Renal cortex interstitium (tissue), 11 donors: ENCODE measurements around the gene MROH2A. TPM values are rescaled to one million over a fixed set of nuclear protein-coding genes. Genes with fewer than 3 reads are reported as not detected.

Experiments
- DNase-seq, 11 donors: peaks; one replicate each; pipeline ENCODE4 v3.0.0-alpha.2; 2013; ENCODE audit warnings: low read depth in 9 of 11, low spot score in 4 of 11; ENCODE audit errors: extremely low read depth in 1 of 11
- polyA plus RNA-seq, 3 donors: library from polyadenylated mRNA; unstranded; fragments of 120-200 nt; gene quantifications; one replicate each; pipeline ENCODE4 v1.2.1, GENCODE V29; 2013; ENCODE audit not compliant: insufficient read length in 3 of 3

MROH2A gene
- polyA plus RNA-seq, 3 donors, result 0.26 to 0.27 TPM; not detected in 1

DNA sequence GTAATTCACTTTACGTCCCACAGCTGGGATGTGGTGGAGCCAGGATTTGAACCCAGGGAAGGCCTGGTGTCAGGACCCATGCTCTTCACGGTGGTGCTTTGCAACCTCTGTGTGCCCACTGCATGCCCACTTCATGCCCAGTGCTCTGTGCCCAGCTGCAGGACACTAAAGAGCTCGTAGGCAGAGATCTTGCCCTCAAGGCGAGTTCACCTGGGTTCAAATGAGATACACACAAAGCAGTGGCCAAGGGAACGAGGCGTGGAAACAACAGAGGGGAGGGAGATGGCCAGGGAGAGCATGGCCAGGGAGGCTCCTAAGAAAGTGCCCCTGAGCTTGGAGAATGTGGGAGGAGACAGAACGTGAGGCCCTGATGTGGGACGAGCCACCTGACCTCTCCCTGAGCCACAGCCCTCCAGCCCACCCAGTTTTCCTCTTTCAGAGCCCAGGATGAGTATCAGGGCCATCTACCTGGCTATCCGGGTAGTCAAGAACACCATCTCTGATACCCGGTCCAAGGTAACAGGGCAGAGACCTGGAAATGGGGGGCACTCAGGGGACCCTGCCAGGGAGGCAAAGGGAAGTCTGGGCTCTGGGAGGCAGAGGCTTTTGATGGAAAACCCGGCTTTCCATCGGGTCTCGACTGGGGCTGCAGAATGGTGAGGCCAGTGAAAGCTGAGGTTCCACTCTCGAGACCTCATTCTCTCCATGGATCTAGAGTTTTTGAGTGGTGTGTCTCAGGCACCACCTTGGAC lies 20.4 kb downstream of the MROH2A start:
- no peak for DNase-seq

DNA sequence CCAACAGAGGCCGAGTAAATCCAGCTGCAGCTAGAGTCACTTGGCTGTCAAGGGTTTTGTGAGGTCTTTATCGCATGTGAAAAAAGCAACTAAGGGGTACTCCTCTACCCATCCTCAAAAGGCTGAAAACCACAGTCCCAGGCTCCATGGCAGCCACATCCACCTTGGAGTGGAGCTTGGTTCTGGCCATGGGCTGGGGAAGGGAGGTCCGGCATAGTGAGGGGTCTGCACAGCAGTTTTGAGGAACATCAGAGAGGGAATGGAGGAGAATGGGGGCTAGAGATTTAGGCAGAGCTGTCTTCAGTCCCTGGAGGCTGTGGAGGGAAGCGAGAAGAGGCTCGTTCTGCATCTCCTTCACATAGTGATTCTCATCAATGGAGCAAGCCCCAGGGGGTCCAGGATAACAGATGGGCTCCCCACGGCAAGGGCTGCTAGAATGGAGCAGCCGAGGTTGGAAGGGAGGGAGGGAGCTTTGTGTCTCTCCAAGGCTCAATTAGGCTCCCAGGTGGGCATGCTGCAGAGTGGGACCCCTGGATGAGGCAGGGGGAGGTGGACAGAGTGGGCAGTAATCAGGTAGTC lies 21.0 kb downstream of the MROH2A start:
- no peak for DNase-seq

DNA sequence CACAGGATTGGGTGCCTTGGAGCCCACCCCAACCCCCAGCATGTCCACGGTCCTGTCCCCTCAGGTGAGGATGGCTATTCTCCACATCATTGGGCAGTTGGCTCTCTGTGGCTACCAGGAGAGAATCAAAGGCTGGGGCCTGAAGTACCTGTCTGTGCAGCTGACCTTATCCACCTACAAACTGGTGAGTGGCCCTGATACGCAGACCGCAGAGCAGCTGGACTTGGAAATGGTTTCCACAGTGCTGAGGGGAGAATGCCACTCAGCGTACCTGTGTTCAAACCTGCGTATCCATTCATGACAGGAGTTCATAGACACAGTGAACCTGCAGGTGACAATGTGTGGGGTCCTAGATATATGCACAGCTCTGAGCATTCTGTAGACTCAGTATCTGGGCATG lies 21.6 kb downstream of the MROH2A start:
- DNase-seq, result no peak

DNA sequence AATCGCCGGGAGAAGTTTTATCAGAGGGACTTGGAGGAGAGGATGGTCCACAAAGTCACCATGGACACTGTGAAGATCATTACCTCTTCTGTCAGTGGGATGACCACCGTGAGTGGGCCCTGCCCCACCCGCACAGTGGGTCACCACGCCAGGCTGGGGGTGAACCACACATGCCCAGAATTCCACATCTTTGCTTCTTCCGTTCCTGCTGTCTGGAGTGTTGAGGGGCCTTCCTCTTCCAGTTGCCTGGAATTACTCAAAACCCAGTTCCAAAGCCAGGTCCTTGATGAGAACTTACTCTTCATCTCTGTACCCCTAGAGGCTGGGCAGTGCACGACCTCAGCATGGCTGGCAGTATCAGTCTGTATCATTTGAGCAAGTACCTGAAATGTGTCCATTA lies 22.1 kb downstream of the MROH2A start:
- DNase-seq, result no peak

DNA sequence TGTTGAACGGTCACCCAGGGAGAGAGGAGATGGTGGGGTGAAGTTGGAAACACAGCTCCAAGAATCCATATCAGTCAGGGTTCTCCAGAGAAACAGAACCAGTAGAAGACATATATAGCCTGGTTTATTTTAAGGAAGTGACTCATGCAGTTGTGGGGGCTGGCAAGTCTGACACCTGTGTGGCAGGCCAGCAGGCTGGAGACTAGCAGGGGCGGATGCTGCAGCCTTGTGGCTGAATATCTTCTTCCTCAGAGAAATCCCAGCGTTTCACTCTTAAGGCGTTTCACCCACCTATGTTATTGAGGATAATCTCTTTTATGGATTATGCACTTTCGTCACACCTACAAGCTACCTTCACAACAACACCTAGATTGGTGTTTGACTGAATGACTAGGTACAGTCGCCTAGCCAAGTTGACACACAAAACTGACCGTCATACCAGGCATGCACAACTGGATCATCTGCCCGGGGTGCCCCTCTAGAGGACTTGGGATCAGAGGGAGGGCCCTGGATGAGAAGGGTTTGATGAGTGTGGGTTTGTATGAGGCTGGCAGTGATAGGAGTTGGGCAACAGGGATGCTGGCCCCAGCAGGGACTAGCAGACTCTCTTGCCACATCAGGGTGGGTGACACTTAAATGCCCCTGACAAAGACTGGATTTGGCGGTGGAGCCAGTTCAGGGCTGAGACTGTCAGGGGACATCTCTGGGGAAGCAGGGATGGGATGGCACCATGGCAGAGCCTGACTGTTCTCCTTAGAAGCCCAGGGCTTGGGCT lies 23.4 kb downstream of the MROH2A start:
- no peak for DNase-seq

DNA sequence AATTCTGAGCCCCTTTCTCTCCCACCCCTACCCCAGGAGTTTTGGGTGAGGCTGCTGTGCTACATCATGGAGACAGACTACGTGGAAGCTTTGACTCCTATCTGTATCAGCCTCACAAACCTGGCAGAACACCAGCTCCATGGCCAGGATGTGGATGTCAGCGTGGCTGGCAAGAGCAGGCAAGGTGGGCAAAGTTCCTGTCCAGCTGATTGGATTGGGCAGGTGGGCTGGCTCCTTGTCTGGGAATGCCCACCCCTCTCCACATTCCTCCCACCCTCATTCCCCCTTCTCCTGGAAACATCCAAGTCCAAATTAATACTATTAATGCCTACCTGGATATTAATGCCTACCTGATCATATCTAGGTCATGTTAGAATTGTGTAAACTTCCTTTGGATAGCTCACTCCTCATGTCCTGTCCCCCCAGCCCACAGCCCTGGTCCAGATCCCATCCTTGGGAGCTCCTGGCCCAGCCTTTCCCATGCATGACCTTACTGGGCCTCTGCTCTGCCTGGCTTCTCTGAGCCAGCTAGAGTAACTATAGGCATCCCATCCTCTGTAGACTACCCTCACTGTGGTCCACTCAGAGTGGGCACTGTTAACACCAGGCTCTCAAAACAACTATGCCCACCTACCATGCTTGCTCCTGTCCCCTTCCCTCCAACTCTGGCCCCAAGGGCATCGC lies 24.1 kb downstream of the MROH2A start:
- DNase-seq, result no peak

DNA sequence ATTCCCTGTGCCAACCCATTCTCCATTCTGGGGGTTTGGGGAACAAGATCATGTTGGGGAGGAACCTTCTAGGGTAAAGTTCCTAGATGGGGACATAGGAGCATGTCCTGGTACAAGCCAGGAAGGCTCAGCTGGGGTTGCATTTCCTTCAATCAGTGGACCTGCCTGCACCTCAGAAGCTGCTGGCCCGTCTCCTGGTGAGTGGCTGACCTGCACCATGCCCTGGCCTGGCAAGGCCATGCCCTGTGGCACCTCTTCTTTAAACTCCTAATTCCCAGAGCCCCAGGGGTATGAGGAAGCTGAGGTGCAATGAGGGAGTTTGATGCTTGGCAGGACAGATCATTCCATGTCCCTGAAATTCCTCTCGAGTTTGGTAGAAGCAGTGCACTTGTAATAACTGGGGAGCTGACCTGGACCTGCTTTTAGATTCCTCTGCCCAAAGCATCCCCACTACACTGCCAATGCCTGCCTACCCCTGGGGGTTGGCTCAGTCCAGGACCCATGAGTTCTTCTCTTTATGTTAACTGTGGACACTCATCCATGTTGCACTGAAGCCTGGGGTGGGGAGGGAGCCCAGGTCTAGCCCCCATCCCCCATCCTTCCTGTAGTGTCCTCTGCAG lies 25.3 kb downstream of the MROH2A start:
- DNase-seq, result no peak

DNA sequence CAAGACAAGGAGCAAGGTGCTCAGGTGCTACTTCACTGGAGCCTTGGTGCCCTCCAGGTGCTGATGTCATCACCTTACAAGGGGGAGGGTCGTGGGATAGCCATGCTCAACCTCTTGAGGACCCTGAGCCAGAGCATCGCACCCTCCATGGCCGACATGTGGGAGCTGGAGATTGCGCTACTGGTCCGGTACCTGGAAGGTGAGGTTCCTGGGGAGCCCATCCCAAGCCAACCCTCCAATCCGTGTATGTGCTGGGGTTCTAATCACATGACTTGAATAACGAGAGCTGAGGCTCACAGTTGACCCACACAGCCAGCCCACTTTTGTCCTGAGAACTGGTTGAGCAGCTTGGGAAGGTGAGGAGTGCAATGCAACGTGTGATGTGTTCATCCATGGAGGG lies 25.9 kb downstream of the MROH2A start:
- no peak for DNase-seq

DNA sequence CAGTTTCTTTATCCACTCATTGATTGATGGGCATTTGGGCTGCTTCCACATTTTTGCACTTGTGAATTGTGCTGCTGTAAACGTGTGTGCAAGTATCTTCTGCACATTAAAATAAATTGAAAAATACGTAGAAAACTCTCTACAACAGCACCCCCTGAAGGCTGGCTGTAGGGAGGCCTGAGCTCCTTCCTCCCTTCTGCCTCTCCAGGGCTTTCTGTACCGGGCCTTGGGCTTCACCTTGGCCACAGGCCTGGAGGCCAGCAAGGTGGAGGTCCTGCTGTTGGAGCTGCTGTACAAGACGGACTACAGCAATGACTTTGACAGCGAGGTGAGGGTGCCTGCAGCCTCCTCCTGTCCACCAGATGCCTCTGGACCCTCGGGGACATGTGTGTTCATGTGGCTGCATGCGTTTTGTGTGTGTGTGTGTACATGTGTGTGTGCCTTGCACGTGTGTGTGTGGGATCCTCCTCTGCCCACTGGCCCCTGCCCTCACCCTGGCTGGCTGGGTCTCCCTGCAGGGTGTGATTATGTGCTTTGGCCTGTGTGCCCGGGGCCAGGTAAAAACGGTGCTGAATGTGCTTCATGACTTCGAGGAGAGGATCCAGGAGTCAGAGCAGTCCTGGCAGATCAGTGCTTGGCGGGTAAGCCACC lies 29.2 kb downstream of the MROH2A start:
- no peak for DNase-seq

DNA sequence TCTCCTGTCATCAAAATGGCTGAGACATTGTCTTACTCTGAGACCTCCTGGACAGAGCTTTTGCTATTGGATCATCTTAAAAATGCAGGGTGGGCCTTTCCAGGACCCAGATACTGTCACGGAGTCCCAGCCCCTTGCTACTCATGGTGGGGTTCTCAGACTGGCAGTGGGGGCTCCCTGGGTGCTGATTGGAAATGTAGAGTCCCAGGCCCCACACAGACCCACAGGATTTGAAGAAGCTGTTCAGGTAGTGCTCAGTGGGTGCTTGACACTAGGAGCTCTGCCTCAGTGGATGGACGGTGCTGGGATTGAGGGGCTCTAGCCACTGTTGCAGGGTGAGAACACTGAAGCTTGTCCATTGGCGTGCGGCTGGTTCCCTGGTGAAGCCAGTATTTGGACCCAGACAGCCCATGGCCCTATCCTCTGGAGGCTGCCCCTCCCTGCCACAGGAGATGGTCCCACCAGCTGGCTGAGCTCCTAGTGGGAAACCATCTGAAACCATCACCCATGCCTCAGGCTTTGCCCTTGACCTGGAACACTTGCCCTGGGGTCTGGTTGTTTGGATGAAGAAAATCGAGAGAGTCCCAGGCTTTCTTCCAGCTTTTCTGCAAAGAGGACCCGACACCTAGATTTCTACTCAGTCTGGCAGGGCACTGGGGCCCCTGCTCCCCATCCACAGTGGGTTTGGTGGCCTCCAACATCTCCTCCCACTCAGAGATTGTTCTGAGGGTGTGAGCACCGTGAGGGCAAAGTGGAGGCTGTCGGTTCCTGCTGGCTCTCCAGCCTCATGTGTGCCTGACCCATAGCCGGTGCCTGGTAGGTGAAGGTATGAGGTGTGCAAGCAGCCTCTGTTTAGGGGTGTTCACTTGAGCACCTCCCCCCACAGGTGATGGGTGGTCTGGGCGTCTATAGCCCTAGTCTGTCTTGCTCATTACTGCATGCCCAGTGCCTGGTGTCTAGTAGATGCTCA lies 30.1 kb downstream of the MROH2A start:
- no peak for DNase-seq

DNA sequence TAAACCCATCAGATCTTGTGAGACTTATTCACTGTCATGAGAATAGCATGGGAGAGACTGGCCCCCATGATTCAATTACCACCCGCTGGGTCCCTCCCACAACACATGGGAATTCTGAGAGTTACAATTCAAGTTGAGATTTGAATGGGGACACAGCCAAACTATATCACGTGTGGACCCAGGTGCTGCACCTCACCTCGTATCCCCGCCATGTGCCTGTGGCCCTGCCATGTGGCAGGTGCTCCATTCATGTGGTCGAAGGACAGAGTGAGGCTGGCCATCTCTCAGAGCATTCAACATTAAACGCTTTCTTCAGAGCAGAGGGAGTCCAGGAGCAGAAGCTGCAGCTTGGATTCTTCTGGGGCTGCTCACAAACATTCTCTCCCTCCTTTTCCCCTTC lies 32.3 kb downstream of the MROH2A start:
- no peak for DNase-seq

DNA sequence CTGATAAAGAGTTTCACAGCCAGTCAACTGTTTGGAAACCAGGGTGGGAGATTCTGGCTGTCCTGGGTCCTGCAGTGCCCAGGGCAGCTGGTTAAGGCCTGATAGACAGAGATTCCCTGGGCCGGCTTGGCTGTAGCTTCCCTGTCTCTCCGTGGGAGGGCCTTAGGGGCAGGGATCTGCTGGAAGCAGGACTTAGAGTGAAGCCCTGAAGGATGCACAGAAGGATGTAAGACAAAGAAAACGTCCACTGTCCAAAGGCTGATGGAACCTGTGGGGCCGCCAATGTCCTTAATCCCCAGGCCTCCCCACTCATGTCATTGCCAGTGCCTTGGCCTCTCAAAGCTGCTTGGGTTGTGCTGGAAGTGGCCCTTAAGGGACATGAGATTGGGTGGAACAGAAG lies 33.0 kb downstream of the MROH2A start:
- DNase-seq, result no peak

DNA sequence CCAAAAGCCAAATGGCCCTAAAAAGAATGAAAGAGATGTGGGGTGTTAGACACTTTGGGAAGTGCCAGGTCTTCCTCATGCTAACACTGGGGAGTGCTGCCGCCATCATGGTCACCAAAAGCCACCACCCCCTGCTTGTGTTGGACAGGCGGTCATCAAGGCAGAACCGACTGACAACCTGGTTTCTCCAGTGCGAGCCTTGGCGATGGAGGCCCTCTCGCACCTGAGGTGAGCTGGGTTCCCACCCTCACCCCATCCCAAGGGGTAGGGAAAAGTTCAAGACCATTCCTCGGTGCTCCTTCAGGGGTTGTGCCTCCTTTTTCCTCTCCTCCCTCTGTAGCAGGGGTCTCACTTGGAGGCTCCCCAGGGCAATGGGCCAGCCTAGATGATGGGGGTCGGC lies 33.6 kb downstream of the MROH2A start:
- no peak for DNase-seq

DNA sequence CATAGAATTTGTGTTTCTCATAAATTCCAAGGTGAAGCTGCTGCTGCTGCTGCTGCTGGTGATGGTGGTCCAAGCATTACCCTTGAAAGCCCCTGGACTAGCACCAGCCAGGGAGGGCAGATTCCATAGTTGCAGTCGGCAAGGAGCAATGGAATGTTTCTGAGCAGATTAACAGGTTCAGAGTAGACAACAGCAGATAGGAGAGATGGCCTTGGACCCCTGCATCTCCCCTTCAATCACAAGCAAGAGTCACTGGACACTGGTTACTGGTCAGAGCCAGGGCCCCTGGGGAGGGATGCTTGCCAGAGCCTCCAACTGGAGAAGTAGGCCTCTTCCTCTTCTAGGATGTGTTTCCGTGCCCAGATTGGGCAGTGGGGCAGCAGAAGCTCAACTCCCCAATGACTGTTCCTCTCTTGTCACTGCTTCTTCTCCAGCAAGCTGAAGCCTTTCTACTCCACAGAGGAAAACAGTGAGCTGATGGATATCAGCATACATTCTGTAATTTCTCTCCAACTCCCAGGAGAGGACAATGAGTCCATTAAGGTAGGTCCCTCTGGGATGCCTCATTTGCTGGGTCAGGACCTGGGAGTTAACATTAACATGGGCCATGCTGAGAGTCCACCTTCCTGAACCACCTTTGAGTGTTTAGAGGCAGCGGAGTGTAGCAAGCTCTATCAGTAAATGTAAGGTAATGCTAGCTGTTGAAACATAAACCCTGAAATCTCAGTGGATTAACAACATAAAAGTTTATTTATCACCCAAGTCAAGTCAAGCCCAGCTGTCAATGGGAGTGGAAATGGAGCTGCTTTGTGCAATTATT lies 35.3 kb downstream of the MROH2A start:
- peak in 8 of 11 donors; percentile 13 to 51 (median 24) for DNase-seq

DNA sequence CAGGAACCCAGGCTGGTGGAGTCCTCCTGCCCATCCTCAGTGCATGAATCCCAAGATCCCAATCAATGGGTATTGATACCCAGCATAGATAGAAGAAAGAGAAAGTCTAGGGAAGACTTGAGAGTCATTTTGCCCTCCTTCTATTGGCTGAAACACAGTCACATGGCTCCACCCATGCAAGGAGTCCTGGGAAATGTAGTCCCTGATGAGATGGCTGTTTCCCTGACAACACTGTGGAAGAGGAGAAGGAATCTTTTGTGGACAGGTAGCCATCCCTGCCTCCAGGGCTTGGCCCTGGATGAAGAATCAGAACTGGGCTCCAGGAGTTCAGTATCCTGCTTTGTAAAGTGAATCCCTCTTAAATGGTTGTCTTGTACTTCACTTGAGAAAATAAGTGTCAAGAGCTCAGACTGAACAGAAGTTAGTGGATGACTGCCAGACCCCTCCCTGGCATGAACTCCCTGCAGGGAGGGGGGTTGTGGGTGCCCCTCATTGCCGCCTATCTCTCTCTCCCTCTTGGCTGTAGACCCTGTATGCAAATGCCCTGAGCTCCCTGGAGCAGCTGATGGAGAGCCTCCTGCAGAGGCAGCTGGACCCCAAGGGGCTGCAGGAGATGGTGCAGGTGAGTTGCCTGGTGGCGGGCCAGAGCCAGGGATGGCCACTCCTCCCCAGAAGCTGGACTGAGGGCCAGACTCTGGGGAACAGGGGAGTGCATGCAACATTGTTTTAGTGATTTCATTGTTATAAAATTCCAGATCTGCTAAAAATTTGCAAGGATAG lies 36.1 kb downstream of the MROH2A start:
- peak in 1 of 11 donors; percentile 17 for DNase-seq

DNA sequence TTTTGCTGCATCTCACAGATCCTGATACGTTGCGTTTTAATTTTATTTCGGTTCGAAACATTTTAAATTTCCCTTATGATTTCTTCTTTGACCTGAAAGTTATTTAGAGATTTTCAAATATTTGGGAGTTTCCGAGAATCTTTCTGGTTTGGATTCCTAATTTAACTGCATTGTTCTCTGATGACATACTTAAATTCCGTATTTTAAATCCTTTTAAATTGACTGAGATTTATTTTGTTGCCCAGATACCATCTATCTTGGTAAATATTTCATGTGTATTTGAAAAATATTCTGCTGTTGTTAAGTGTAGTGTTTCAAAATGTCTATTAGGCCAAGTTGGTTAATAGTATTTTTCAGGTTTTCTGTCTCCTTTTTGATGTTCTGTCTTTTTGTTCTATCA lies 37.7 kb downstream of the MROH2A start:
- no peak for DNase-seq
